DOHH2 (cell line): ENCODE data around the gene TNNC1.

ENCODE experiments used
- EZH2phosphoT487 ChIP-seq: fragments of 200-600 bp; sonication (generic); IDR thresholded peaks from 2 replicates; pipeline ENCODE4 v1.6.1; 2017; ENCODE audit warnings: borderline replicate concordance, mild to moderate bottlenecking, antibody characterized with exemption, low read length, moderate library complexity, mixed read lengths
- TF ChIP-seq, protein P1 (sequence below): fragments of 200-600 bp; sonication (generic); IDR thresholded peaks from one replicate; pipeline ENCODE4 v1.5.1; 2014; ENCODE audit warnings: antibody characterized with exemption, mild to moderate bottlenecking, low read depth, low read length; ENCODE audit not compliant: poor library complexity, severe bottlenecking

DNA sequence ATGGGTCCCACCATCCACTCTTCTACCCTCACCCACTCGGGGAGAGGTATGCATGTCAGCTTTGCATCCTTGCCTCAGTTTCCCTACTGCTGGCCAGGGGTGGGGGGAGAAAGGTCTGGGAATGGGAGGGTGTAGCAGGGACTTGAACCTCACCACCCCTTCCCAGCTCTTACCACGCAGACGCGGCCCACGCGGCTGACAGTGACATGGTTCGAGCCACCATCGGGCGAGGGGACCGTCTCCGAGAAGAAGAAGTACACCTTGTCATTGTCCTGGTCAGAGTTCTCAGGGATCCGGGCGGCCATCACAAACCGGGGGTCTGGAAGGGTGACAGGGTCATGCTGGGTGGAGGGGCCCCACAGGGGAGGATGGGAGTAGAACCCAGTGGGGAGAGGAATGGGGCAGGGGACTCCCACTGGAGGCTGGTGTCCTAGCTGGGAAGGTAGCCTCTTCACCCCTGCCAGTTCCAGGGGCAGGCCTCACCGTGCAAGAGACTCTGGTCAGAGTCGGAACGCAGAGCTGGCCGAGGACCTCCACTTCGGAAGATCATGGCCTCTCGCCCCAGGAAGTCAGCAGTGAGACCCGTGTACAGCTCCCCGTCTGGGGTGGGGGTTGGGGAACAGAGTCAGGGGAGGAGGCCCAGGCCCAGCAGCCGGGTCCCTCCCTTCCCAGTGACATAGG lies 12.6 kb downstream of the TNNC1 start:
- TF ChIP-seq, protein P1, sequence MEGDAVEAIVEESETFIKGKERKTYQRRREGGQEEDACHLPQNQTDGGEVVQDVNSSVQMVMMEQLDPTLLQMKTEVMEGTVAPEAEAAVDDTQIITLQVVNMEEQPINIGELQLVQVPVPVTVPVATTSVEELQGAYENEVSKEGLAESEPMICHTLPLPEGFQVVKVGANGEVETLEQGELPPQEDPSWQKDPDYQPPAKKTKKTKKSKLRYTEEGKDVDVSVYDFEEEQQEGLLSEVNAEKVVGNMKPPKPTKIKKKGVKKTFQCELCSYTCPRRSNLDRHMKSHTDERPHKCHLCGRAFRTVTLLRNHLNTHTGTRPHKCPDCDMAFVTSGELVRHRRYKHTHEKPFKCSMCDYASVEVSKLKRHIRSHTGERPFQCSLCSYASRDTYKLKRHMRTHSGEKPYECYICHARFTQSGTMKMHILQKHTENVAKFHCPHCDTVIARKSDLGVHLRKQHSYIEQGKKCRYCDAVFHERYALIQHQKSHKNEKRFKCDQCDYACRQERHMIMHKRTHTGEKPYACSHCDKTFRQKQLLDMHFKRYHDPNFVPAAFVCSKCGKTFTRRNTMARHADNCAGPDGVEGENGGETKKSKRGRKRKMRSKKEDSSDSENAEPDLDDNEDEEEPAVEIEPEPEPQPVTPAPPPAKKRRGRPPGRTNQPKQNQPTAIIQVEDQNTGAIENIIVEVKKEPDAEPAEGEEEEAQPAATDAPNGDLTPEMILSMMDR, result no peak
- no peak for TF ChIP-seq EZH2phosphoT487
